Natural killer cell (primary cell): ENCODE results near the gene SASH1. TPM values are rescaled to one million over a fixed set of nuclear protein-coding genes. Genes with fewer than 3 reads are reported as not detected.

ENCODE experiments used
- ATAC-seq, 3 donors: fragments of 150-1000 bp in 2 of 3; fragments of 200-7000 bp in 1 of 3; cut with Tn5 transposase; 1 replicate in 1 of 3; 2 replicates in 2 of 3; pipeline ENCODE4 v1.10.0; 2021; ENCODE audit warnings: mild to moderate bottlenecking in 2 of 3, moderate library complexity in 2 of 3
- DNase-seq, 2 donors: peaks; one replicate each; pipeline versions ENCODE4 v3.0.0 to v3.0.0-alpha.2; 2013 to 2021; ENCODE audit warnings: mixed read lengths in 1 of 2
- H3K27ac ChIP-seq: one replicate; pipeline ENCODE4 v1.5.1; 2013; ENCODE audit warnings: mild to moderate bottlenecking, low read length
- H3K27me3 ChIP-seq: one replicate; pipeline ENCODE4 v1.6.1; 2013; ENCODE audit warnings: low read length; ENCODE audit not compliant: control insufficient read depth, insufficient read depth
- H3K36me3 ChIP-seq: one replicate; pipeline ENCODE4 v1.6.1; 2013; ENCODE audit warnings: low read length; ENCODE audit not compliant: control insufficient read depth, insufficient read depth
- H3K4me1 ChIP-seq: one replicate; pipeline ENCODE4 v1.6.1; 2013; ENCODE audit warnings: low read length; ENCODE audit not compliant: control insufficient read depth, insufficient read depth
- H3K4me3 ChIP-seq: one replicate; pipeline ENCODE4 v1.5.1; 2013; ENCODE audit warnings: low read length
- H3K9me3 ChIP-seq: one replicate; pipeline ENCODE4 v1.6.1; 2013; ENCODE audit warnings: low read length; ENCODE audit not compliant: control insufficient read depth, insufficient read depth
- H3K27ac Mint-ChIP-seq, 2 donors: one replicate each; pipeline ENCODE4 v1.8.0; 2022; ENCODE audit warnings: mild to moderate bottlenecking in 2 of 2, mixed read lengths in 2 of 2, moderate library complexity in 1 of 2
- H3K27me3 Mint-ChIP-seq, 2 donors: one replicate each; pipeline ENCODE4 v1.8.0; 2022; ENCODE audit warnings: low read depth in 2 of 2, mixed read lengths in 2 of 2
- H3K36me3 Mint-ChIP-seq: one replicate; pipeline ENCODE4 v1.8.0; 2022; ENCODE audit warnings: mixed read lengths
- H3K4me1 Mint-ChIP-seq, 2 donors: one replicate each; pipeline ENCODE4 v1.8.0; 2022; ENCODE audit warnings: mixed read lengths in 2 of 2
- H3K4me3 Mint-ChIP-seq: one replicate; pipeline ENCODE4 v1.8.0; 2022; ENCODE audit warnings: mild to moderate bottlenecking, moderate library complexity, mixed read lengths
- H3K9me3 Mint-ChIP-seq, 2 donors: one replicate each; pipeline ENCODE4 v1.8.0; 2022; ENCODE audit warnings: mixed read lengths in 2 of 2
- CTCF ChIP-seq: fragments of 200-600 bp; IDR thresholded peaks from one replicate; pipeline ENCODE4 v1.8.0; 2022; ENCODE audit warnings: antibody characterized with exemption
- WGBS: methylation state at CpG from one replicate; pipeline ENCODE4 v1.1.7; 2013; ENCODE audit warnings: missing lambda C conversion rate; ENCODE audit not compliant: insufficient coverage; 5-methylcytosine and 5-hydroxymethylcytosine counted together
- intact Hi-C: fragments of 100-400 bp; cut with micrococcal nuclease; formaldehyde crosslinking; loops from one replicate; pipeline ENCODE4 v1.14.2; 2022
- total RNA-seq, 4 donors: library from RNA; stranded (reverse); fragments of 120-200 nt in 1 of 4; gene quantifications; one replicate each; pipeline versions ENCODE4 v1.2.3 to v1.2.4, GENCODE V29; 2013 to 2022

Gene SASH1
- total RNA-seq, 3 donors from 2014 or later (not counting 1 experiment from before 2014, with no cell fraction given): 0.63 to 6.2 (median 2.7) TPM

DNA sequence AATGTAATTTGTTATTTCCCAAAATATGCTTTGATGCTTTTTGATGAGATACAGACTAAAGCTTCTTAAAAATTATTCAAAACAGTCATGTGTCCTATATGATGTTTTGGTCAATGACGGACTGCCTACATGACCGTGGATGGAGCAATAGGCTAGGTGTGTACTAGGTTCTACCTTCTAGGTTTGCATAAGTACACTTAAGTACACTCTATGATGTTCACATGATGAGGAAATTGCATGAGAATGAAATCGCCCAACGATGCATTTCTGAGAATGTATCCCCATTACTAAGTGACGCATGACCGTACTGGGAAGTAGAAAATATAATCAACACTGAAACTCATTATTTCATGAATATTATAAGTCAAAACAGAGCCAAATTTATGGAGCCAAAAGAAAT, 252.9 kb downstream of the SASH1 start:
- ATAC-seq (no peak), DNase-seq (no peak)
- Mint-ChIP-seq H3K9me3 (no peaks in the 10 kb centered on the region), H3K4me1 (no peaks in the 10 kb centered on the region), H3K27ac (no peak overlapping the region), H3K36me3 (no peaks in the 10 kb centered on the region), H3K27me3 (peaks cover 27 to 66% of the 10 kb centered on the region in 2 donors), H3K4me3 (no peak overlapping the region)
- no peaks in the 10 kb centered on the region for H3K36me3 ChIP-seq
- H3K27ac ChIP-seq: no peak overlapping the region
- TF ChIP-seq CTCF: no peak
- no peaks in the 10 kb centered on the region for H3K27me3 ChIP-seq
- H3K4me1 ChIP-seq: no peaks in the 10 kb centered on the region
- no peak overlapping the region for H3K4me3 ChIP-seq
- 92% methylated on average over 4 of the region's 6 CpGs for WGBS
- no peaks in the 10 kb centered on the region for H3K9me3 ChIP-seq
- intact Hi-C loops: no loop called here

GRCh38 chr6:148596891-148597455, 254.3 kb downstream of the SASH1 start:
- Histone ChIP-seq H3K27ac (no peak overlapping the region), H3K36me3 (no peaks in the 10 kb centered on the region), H3K27me3 (no peaks in the 10 kb centered on the region), H3K9me3 (no peaks in the 10 kb centered on the region), H3K4me1 (no peaks in the 10 kb centered on the region), H3K4me3 (no peak overlapping the region)
- Mint-ChIP-seq H3K4me3 (no peak overlapping the region), H3K36me3 (no peaks in the 10 kb centered on the region), H3K9me3 (peaks cover under 1% of the 10 kb centered on the region in 2 donors), H3K27ac (no peak overlapping the region), H3K27me3 (peaks cover 29 to 69% of the 10 kb centered on the region in 2 donors), H3K4me1 (peaks cover under 1 to 1% of the 10 kb centered on the region in 2 donors)
- no peak for TF ChIP-seq CTCF
- DNase-seq (no peak), ATAC-seq (no peak)
- intact Hi-C loops: no loop called here
- 56% methylated on average over 3 of the region's 3 CpGs for WGBS

DNA sequence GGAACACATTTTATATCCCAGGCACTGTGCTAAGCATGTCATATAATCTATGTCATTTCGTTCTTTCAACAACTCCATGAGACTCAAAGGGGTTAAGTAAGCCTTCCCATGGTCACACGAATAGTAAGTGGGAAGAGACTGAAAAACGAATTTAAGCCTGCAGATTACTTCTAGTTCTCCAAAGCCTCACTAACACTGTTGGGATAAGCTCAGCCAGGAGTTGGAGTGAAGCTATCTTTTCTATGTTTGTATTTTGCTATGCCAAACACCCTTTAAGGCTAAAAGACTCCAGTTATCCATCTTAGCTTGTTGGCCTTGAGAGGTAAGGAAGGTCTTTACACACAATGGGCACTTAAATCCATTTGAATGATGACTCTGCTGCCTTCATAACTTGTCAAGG, 256.1 kb downstream of the SASH1 start:
- Mint-ChIP-seq H3K27ac (no peak overlapping the region), H3K27me3 (peaks cover 30 to 75% of the 10 kb centered on the region in 2 donors), H3K4me3 (no peak overlapping the region), H3K9me3 (peaks cover 3 to 4% of the 10 kb centered on the region in 2 donors), H3K36me3 (no peaks in the 10 kb centered on the region), H3K4me1 (peaks cover 4 to 5% of the 10 kb centered on the region in 2 donors)
- ATAC-seq (no peak), DNase-seq (no peak)
- no peak overlapping the region for H3K27ac ChIP-seq
- no peak overlapping the region for H3K4me3 ChIP-seq
- peaks cover under 1% of the 10 kb centered on the region for H3K27me3 ChIP-seq
- 78% methylated on average over 2 of the region's 3 CpGs for WGBS
- H3K9me3 ChIP-seq: no peaks in the 10 kb centered on the region
- TF ChIP-seq CTCF: no peak
- H3K4me1 ChIP-seq: no peaks in the 10 kb centered on the region
- no peaks in the 10 kb centered on the region for H3K36me3 ChIP-seq
- intact Hi-C loops: no loop called here

- peaks cover 4% of the 10 kb centered on the region for H3K27me3 ChIP-seq
- H3K27ac ChIP-seq: no peak overlapping the region
- no peaks in the 10 kb centered on the region for H3K36me3 ChIP-seq
- H3K9me3 ChIP-seq: no peaks in the 10 kb centered on the region
- ATAC-seq (no peak), DNase-seq (no peak)
- TF ChIP-seq CTCF: no peak
- Mint-ChIP-seq H3K4me1 (peaks cover 4 to 5% of the 10 kb centered on the region in 2 donors), H3K36me3 (no peaks in the 10 kb centered on the region), H3K27me3 (peaks cover 29 to 74% of the 10 kb centered on the region in 2 donors), H3K4me3 (no peak overlapping the region), H3K9me3 (peaks cover 3 to 4% of the 10 kb centered on the region in 2 donors), H3K27ac (no peak overlapping the region)
- no peak overlapping the region for H3K4me3 ChIP-seq
- intact Hi-C loops: no loop called here
- 93% methylated on average over 7 of the region's 7 CpGs for WGBS
- no peaks in the 10 kb centered on the region for H3K4me1 ChIP-seq
Measured at GRCh38 chr6:148599967-148600426, 257.4 kb downstream of the SASH1 start.
